GM23248 (cell line): Measurements from ENCODE around the gene ITGB2.

Experiments
- EZH2 ChIP-seq: fragments of 200-600 bp; sonication (generic); IDR thresholded peaks from 2 replicates; pipeline ENCODE4 v1.6.1; 2018; ENCODE audit warnings: antibody characterized with exemption, mild to moderate bottlenecking; ENCODE audit not compliant: insufficient read depth, poor library complexity, severe bottlenecking
- EZH2phosphoT487 ChIP-seq: fragments of 200-600 bp; sonication (generic); IDR thresholded peaks from 2 replicates; pipeline ENCODE4 v1.6.1; 2018; ENCODE audit warnings: antibody characterized with exemption, moderate library complexity, mild to moderate bottlenecking, low read depth; ENCODE audit not compliant: insufficient read depth

DNA sequence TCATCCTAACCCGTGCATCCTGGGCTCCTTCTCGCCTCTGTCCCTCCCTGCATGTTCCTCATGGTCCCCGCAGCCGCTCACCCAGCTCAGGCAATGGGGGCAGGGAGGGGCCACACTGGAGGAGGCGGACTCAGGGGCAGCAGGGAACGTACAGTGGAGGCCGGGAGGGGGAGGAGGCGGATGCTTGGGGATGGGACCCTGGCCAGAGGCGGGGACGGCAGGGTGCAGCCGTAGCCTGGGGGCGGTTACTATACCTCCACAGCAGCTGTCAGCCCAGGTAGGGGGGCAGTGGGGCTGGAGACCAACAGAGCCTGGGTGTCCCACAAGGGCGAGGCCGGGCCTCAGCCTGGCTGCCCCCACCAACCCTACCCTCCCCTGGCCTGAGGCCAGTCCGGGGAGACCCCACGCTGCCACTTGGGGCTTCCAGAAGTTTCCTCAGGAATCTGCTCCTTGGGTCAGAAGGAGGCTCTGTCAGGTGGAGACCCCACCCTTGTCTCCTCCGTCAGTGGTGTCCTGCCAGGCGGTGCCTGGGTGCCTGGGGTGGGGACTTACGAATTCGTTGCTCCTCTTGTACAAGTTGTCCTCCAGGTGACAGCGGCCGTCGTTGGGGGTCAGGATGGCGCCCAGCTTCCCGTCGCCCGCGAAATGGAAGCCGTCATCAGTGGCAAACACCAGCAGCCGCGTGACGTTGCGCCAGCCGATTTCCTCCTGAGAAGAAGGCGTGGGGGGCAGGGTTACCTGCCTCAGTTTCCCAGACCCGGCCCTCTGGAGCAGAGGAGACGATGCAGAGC lies 20.7 kb downstream of the ITGB2 start:
- no peak for TF ChIP-seq EZH2
- no peak for TF ChIP-seq EZH2phosphoT487
